A673 (cell line): Measurements from ENCODE around the gene PSMB2.

Experiments
- EZH2 ChIP-seq: fragments of 200-600 bp; sonication (generic); IDR thresholded peaks from 2 replicates; pipeline ENCODE4 v1.6.1; 2017; ENCODE audit warnings: borderline replicate concordance, low read depth, mild to moderate bottlenecking, mixed read lengths, antibody characterized with exemption, low read length; ENCODE audit not compliant: poor library complexity, severe bottlenecking
- TF ChIP-seq, protein P1 (sequence below): fragments of 300-800, 200-600 bp; sonication (generic); conservative IDR thresholded peaks from 2 replicates; pipeline ENCODE4 v1.5.1; 2017; ENCODE audit warnings: low read depth, mild to moderate bottlenecking, antibody characterized with exemption, low read length, moderate library complexity, mixed read lengths

DNA sequence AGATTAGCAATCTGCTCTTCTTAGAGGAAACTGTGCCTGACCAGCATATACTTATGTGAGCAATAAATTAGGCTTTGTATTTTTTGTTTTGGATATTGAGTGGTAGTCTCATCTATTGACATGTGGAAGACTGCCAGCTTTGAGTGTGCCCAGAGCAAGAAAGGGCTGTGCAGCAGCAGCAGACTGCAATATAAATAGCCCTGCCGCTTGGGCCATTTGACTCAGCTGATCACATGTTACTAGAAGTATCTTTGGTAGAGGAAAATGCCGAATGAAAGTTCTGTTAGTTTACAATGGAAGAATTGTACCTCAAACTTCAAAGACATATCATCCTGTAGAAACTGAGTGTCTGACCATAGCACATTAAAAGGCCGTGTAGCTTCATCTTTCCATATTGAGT lies 9.1 kb upstream of the PSMB2 start:
- TF ChIP-seq, protein P1, sequence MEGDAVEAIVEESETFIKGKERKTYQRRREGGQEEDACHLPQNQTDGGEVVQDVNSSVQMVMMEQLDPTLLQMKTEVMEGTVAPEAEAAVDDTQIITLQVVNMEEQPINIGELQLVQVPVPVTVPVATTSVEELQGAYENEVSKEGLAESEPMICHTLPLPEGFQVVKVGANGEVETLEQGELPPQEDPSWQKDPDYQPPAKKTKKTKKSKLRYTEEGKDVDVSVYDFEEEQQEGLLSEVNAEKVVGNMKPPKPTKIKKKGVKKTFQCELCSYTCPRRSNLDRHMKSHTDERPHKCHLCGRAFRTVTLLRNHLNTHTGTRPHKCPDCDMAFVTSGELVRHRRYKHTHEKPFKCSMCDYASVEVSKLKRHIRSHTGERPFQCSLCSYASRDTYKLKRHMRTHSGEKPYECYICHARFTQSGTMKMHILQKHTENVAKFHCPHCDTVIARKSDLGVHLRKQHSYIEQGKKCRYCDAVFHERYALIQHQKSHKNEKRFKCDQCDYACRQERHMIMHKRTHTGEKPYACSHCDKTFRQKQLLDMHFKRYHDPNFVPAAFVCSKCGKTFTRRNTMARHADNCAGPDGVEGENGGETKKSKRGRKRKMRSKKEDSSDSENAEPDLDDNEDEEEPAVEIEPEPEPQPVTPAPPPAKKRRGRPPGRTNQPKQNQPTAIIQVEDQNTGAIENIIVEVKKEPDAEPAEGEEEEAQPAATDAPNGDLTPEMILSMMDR = no peak
- no peak for TF ChIP-seq EZH2
